Esophagus muscularis mucosa (tissue), 4 donors: ENCODE measurements around the gene STAP2. TPM values are rescaled to one million over a fixed set of nuclear protein-coding genes. Genes with fewer than 3 reads are reported as not detected.

Experiments
- DNase-seq: peaks from one replicate; pipeline ENCODE4 v3.0.0-alpha.2; 2017; ENCODE audit errors: extremely low spot score
- H3K27ac ChIP-seq, 4 donors: fragments of 200-600 bp; sonication (generic); replicated peaks in 1 of 4; 1 replicate in 3 of 4; 2 replicates in 1 of 4; pipeline ENCODE4 v1.5.1; 2016 to 2019; ENCODE audit warnings: mild to moderate bottlenecking in 1 of 4
- H3K27me3 ChIP-seq, 4 donors: fragments of 200-600 bp; sonication (generic); one replicate each; pipeline versions ENCODE4 v1.5.1 to v1.6.0; 2016 to 2019
- H3K36me3 ChIP-seq, 4 donors: fragments of 200-600 bp; sonication (generic); one replicate each; pipeline ENCODE4 v1.5.1; 2016 to 2019
- H3K4me1 ChIP-seq, 4 donors: fragments of 200-600 bp; sonication (generic); one replicate each; pipeline ENCODE4 v1.5.1; 2016 to 2019
- H3K4me3 ChIP-seq, 4 donors: fragments of 200-600 bp; sonication (generic); 1 replicate in 2 of 4; 2 replicates in 2 of 4; pipeline ENCODE4 v1.5.1; 2016 to 2019; ENCODE audit warnings: mild to moderate bottlenecking in 4 of 4, moderate library complexity in 1 of 4
- H3K9me3 ChIP-seq, 4 donors: fragments of 200-600 bp; sonication (generic); 1 replicate in 3 of 4; 2 replicates in 1 of 4; pipeline ENCODE4 v1.5.1; 2016 to 2019
- EP300 ChIP-seq: sonication (generic); formaldehyde crosslinking; IDR thresholded peaks from one replicate; pipeline ENCODE4 v1.6.1; 2017; ENCODE audit warnings: antibody characterized with exemption
- POLR2A ChIP-seq: fragments of 450-650 bp; IDR thresholded peaks from one replicate; pipeline ENCODE4 v1.6.1; 2017; ENCODE audit warnings: antibody characterized with exemption, moderate library complexity, mild to moderate bottlenecking, low read depth
- POLR2AphosphoS5 ChIP-seq, 2 donors: sonication (generic); formaldehyde crosslinking; IDR thresholded peaks; one replicate each; pipeline ENCODE4 v1.6.1; 2017; ENCODE audit warnings: antibody characterized with exemption in 2 of 2
- WGBS: methylation state at CpG from one replicate; pipeline ENCODE4 v1.1.5; 2018; 5-methylcytosine and 5-hydroxymethylcytosine counted together
- intact Hi-C: fragments of 100-400 bp; cut with DNase I; formaldehyde crosslinking; loops from one replicate; pipeline ENCODE4 v1.15.1; 2023
- total RNA-seq, 4 donors: library from RNA; depleted of rRNA; stranded (reverse); fragments of >200 nt; gene quantifications; one replicate each; pipeline versions ENCODE4 v1.1.0 to v1.2.1, GENCODE V29; 2016
- TF ChIP-seq, protein P1 (sequence below), 3 experiments: fragments of 200-600 bp in 2 of 3; fragments of 450-650 bp in 1 of 3; sonication (generic) in 2 of 3; IDR thresholded peaks; one replicate each; pipeline ENCODE4 v1.5.1; 2017 to 2019; ENCODE audit warnings: antibody characterized with exemption in 3 of 3, mild to moderate bottlenecking in 2 of 3, moderate library complexity in 1 of 3

The STAP2 gene
- total RNA-seq, 4 donors from 2014 or later = 0.52 to 3.3 (median 1.7) TPM; not detected in 1

DNA sequence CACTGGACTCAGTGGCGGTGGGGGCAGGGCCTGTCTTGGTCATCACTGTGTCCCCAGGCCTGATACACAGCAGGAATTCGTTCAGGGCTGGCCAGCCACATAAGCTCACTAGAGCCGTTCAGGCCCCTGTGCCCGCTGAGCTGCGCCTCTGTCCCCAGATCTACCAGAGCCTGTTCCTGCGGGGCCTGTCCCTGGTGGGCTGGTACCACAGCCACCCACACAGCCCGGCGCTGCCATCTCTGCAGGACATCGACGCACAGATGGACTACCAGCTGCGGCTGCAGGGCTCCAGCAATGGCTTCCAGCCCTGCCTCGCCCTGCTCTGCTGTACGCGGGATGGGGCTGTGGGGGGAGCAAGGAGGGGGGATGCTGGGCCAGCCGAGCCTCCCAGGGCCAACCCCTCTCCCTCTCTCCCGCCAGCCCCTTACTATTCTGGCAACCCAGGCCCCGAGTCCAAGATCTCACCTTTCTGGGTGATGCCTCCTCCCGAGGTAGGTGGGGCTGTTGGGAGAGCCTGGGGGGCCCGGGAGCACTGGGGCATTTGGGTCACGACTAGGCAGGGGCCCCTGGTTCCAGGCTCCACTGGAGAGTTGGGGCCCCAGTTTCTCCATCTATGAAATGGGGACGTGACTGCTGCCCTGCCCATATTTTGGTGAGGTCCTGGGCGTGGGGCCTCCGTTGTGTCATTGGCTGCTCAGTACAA lies 18.6 kb upstream of the STAP2 start:
- H3K27ac ChIP-seq = no peak overlapping the region
- no peaks in the 10 kb centered on the region for H3K27me3 ChIP-seq
- peaks cover 25 to 69% (median 54%) of the 10 kb centered on the region in 4 donors for H3K36me3 ChIP-seq
- 84% methylated on average over 7 of the region's 23 CpGs for WGBS
- TF ChIP-seq POLR2A (no peak), EP300 (no peak), POLR2AphosphoS5 (IDR thresholded peaks at IDR 0.05) (no peak)
- TF ChIP-seq, protein P1, sequence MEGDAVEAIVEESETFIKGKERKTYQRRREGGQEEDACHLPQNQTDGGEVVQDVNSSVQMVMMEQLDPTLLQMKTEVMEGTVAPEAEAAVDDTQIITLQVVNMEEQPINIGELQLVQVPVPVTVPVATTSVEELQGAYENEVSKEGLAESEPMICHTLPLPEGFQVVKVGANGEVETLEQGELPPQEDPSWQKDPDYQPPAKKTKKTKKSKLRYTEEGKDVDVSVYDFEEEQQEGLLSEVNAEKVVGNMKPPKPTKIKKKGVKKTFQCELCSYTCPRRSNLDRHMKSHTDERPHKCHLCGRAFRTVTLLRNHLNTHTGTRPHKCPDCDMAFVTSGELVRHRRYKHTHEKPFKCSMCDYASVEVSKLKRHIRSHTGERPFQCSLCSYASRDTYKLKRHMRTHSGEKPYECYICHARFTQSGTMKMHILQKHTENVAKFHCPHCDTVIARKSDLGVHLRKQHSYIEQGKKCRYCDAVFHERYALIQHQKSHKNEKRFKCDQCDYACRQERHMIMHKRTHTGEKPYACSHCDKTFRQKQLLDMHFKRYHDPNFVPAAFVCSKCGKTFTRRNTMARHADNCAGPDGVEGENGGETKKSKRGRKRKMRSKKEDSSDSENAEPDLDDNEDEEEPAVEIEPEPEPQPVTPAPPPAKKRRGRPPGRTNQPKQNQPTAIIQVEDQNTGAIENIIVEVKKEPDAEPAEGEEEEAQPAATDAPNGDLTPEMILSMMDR (IDR thresholded peaks at IDR 0.05) = no peak
- H3K9me3 ChIP-seq = no peaks in the 10 kb centered on the region
- intact Hi-C loops = no loop called here
- peaks cover 0 to 27% (median 20%) of the 10 kb centered on the region in 4 donors for H3K4me1 ChIP-seq
- no peak overlapping the region for H3K4me3 ChIP-seq
- no peak for DNase-seq

DNA sequence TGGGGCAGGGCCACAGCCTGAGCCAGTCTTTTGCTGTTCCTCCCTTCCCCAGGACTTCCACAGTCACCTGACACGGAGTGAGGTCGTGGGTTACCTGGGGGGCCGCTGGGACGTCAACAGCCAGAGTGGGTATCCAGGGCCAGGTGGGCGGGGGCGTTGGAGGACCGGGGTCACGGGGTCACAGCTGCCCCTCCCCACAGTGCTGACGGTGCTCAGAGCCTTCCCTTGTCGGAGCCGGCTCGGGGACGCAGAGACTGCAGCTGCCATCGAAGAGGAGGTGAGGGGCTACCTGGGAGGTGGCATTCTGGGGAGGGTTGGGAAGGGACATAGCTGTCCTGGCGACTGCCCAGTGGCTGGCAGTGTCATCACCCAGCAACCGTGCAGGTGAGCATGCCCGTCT lies 16.3 kb upstream of the STAP2 start:
- intact Hi-C loops = no loop called here
- no peak for TF ChIP-seq EP300
- no peak overlapping the region for H3K4me3 ChIP-seq
- H3K36me3 ChIP-seq = peaks cover 6 to 51% (median 31%) of the 10 kb centered on the region in 4 donors
- H3K27me3 ChIP-seq = no peaks in the 10 kb centered on the region
- no peaks in the 10 kb centered on the region for H3K9me3 ChIP-seq
- WGBS = 83% methylated on average over 13 of the region's 17 CpGs
- no peak overlapping the region for H3K27ac ChIP-seq
- peaks cover 0 to 10% (median 2%) of the 10 kb centered on the region in 4 donors for H3K4me1 ChIP-seq
- no peak for DNase-seq

DNA sequence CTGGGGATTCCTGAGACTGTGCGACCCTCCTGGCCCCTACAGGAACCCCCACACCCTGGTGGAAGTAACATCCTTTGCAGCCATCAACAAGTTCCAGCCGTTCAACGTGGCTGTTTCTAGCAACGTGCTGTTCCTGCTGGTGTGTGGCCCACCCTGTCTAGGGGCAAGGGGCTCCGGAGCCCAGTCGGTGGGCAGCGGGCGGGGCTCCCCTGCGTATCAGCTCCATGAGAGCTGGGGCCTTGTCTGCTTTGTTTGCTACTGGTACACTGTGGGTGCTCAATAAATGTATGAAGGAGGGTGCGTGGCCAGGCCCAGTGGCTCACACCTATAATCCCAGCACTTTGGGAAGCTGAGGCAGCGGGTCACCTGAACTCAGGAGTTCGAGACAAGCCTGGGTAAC lies 15.7 kb upstream of the STAP2 start:
- Histone ChIP-seq H3K27ac (no peak overlapping the region), H3K4me1 (peaks cover 0 to 5% (median 0%) of the 10 kb centered on the region in 4 donors), H3K27me3 (no peaks in the 10 kb centered on the region), H3K36me3 (peaks cover under 1 to 45% (median 25%) of the 10 kb centered on the region in 4 donors), H3K4me3 (no peak overlapping the region), H3K9me3 (no peaks in the 10 kb centered on the region)
- no peak for DNase-seq
- TF ChIP-seq, protein P1 (IDR thresholded peaks at IDR 0.05) = no peak
- intact Hi-C loops = no loop called here
- 100% methylated on average over 4 of the region's 12 CpGs for WGBS

DNA sequence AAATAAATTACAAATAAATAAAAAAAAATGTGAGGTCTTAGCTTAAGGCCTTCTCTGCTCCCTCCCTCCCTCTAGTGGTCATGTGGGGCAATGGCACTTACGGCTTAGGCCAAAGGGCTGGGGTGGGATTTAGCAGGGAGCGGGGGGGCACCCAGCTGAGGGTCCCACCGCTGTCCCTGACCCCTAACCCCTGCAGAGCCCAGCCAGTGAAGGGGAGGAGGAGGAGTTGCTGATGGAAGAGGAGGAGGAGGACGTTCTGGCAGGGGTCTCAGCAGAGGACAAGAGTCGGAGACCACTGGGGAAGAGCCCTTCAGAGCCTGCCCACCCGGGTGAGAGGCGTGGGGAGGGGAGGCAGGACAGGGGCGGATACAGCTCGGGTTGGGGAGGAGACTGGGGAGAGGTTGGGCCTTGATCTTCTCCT lies 14.1 kb upstream of the STAP2 start:
- WGBS = 42% methylated on average over 8 of the region's 9 CpGs
- H3K36me3 ChIP-seq = peaks cover 0 to 42% (median 20%) of the 10 kb centered on the region in 4 donors
- no peaks in the 10 kb centered on the region for H3K9me3 ChIP-seq
- DNase-seq = no peak
- intact Hi-C loops = loop anchor here (2.0 kb wide), 1 partner anchor 86 kb away; no protein-coding TSS in a partner anchor
- H3K27me3 ChIP-seq = no peaks in the 10 kb centered on the region
- peaks cover 0 to 5% (median 0%) of the 10 kb centered on the region in 4 donors for H3K4me1 ChIP-seq
- peak overlapping the region in 1 of 4 donors; percentile 1 for H3K27ac ChIP-seq
- no peak overlapping the region for H3K4me3 ChIP-seq
- TF ChIP-seq, protein P1 (IDR thresholded peaks at IDR 0.05) = peak; percentile 40 to 94 (median 60)
- TF ChIP-seq POLR2A = no peak
- no peak for TF ChIP-seq EP300
- no peak for TF ChIP-seq POLR2AphosphoS5 (IDR thresholded peaks at IDR 0.05)

DNA sequence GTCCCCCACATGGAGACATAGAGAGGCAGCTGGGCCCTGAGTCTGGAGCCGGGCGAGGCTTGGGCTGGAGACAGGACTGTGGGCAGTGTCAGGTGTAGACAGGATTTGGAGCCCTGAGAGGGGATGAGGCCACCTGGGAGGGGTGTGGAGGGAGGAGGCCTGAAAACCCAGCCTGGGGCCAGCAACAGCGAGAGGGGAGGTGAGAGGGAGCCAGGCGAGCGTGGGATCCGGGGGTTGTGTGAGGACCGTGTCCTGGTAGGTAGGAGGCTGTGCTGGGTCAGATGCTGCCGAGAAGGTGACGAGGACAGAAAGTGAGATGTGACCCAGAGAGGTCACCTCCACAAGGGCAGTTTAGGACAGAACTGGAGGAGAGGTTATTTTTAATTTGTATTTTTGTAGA lies 12.1 kb upstream of the STAP2 start:
- no peak for DNase-seq
- peaks cover 0 to 5% (median under 1%) of the 10 kb centered on the region in 4 donors for H3K4me1 ChIP-seq
- no peak for TF ChIP-seq POLR2A
- no peak for TF ChIP-seq EP300
- no peak for TF ChIP-seq POLR2AphosphoS5 (IDR thresholded peaks at IDR 0.05)
- TF ChIP-seq, protein P1 (IDR thresholded peaks at IDR 0.05) = no peak
- no peaks in the 10 kb centered on the region for H3K9me3 ChIP-seq
- no peak overlapping the region for H3K4me3 ChIP-seq
- no peak overlapping the region for H3K27ac ChIP-seq
- 94% methylated on average over 9 of the region's 9 CpGs for WGBS
- H3K27me3 ChIP-seq = no peaks in the 10 kb centered on the region
- intact Hi-C loops = no loop called here
- peaks cover 0 to 51% (median 26%) of the 10 kb centered on the region in 4 donors for H3K36me3 ChIP-seq
